ENCODE results near the gene CFAP206.

DNA sequence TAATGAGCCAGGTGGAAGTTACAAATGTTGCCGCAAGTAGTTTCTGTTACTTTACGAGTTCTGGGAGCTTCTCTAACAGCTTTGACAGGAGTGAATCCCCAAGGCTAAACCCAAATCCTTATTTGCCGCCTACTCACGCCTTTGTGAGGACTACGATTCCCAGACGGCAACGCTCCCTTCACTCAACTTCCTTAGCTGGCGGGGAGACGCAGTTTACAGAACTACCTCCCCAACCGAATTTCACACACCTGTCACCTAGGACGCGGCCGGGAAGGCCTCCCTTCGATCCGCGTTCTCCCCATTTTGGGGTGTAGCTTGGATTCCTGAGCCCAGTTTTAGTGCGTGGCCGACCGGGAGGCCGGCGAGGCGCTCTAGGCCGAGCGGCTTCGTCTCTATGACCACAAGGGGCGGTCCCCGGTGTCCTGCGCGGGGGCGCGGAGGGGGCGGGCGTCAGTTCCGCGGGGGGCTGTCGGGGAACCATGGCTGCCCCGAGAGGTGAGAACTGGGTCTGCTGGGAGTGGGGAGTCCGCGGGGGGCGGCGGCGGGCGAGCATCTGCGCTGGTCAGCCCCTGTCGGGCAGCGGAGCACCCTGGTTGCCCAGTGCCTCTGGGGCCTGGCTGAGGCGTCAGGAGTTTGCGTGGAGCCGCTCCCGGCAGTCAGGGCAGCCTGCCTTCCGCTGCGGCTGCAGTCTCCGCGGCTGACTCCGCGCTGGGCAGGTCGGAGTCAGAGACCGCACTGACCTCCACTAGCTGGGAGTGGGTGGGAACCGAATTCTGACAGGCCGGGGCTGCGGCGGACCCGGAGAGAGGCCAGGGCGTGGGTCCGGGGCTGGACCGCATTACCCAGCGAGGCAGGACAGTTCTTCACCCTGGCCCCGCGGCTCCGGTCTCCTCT lies 65.0 kb downstream of the CFAP206 start, which contains the start of gene SLC35A1:
- TF ChIP-seq, protein P1, sequence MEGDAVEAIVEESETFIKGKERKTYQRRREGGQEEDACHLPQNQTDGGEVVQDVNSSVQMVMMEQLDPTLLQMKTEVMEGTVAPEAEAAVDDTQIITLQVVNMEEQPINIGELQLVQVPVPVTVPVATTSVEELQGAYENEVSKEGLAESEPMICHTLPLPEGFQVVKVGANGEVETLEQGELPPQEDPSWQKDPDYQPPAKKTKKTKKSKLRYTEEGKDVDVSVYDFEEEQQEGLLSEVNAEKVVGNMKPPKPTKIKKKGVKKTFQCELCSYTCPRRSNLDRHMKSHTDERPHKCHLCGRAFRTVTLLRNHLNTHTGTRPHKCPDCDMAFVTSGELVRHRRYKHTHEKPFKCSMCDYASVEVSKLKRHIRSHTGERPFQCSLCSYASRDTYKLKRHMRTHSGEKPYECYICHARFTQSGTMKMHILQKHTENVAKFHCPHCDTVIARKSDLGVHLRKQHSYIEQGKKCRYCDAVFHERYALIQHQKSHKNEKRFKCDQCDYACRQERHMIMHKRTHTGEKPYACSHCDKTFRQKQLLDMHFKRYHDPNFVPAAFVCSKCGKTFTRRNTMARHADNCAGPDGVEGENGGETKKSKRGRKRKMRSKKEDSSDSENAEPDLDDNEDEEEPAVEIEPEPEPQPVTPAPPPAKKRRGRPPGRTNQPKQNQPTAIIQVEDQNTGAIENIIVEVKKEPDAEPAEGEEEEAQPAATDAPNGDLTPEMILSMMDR (IDR thresholded peaks at IDR 0.05; ENCODE audit: low read depth, low read length) = no peak
- peak; percentile 71 for TF ChIP-seq POLR2A (IDR thresholded peaks at IDR 0.05; ENCODE audit: extremely low read depth, insufficient read length)
- TF ChIP-seq, protein P2, sequence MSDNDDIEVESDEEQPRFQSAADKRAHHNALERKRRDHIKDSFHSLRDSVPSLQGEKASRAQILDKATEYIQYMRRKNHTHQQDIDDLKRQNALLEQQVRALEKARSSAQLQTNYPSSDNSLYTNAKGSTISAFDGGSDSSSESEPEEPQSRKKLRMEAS (IDR thresholded peaks at IDR 0.05; ENCODE audit: low read depth, low read length) = 0 out of 2 replicates have a peak, but pooled peaks have one; percentile 27
